Astrocyte (in vitro differentiated cells and primary cell): ENCODE data around the gene PADI6. TPM values are rescaled to one million over a fixed set of nuclear protein-coding genes. Genes with fewer than 3 reads are reported as not detected.

Experiments used
- DNase-seq: peaks from one replicate; pipeline ENCODE4 v3.0.0-alpha.2; 2010; ENCODE audit warnings: low read depth
- FAIRE-seq: peaks from 2 replicates; lab custom pipeline; 2011; peaks lifted over from hg19 to GRCh38; lab: Jason Lieb, UNC
- H2AFZ ChIP-seq: 2 replicates; pipeline ENCODE4 v1.6.0; 2012; ENCODE audit warnings: low read depth, low read length, inconsistent platforms
- H3K27ac ChIP-seq: 2 replicates; pipeline ENCODE4 v1.5.1; 2011; ENCODE audit warnings: low read depth, low read length, inconsistent platforms
- H3K27me3 ChIP-seq: 2 replicates; pipeline ENCODE4 v1.6.0; 2011; ENCODE audit warnings: low read length, inconsistent platforms; ENCODE audit not compliant: insufficient read depth
- H3K36me3 ChIP-seq: 2 replicates; pipeline ENCODE4 v1.5.1; 2011; ENCODE audit warnings: low read length, inconsistent platforms; ENCODE audit not compliant: insufficient read depth
- H3K4me1 ChIP-seq: 2 replicates; pipeline ENCODE4 v1.5.1; 2011; ENCODE audit warnings: low read length, inconsistent platforms; ENCODE audit not compliant: insufficient read depth
- H3K4me2 ChIP-seq: 2 replicates; pipeline ENCODE4 v1.6.0; 2012; ENCODE audit warnings: low read length, inconsistent platforms
- H3K4me3 ChIP-seq: 2 replicates; pipeline ENCODE4 v1.5.1; 2011; ENCODE audit warnings: low read depth, mild to moderate bottlenecking, low read length, inconsistent platforms; ENCODE audit not compliant: insufficient read depth
- H3K79me2 ChIP-seq: 2 replicates; pipeline ENCODE4 v1.6.0; 2012; ENCODE audit warnings: mild to moderate bottlenecking, low read length, inconsistent platforms; ENCODE audit not compliant: insufficient read depth
- H3K9ac ChIP-seq: 2 replicates; pipeline ENCODE4 v1.6.0; 2012; ENCODE audit warnings: mild to moderate bottlenecking, low read length, inconsistent platforms
- H3K9me3 ChIP-seq: 2 replicates; pipeline ENCODE4 v1.5.1; 2012; ENCODE audit warnings: low read depth, mild to moderate bottlenecking, low read length, inconsistent platforms; ENCODE audit not compliant: insufficient read depth
- H4K20me1 ChIP-seq: 2 replicates; pipeline ENCODE4 v1.6.0; 2012; ENCODE audit warnings: low read length, inconsistent platforms; ENCODE audit not compliant: insufficient read depth
- H3K27ac Mint-ChIP-seq: one replicate; pipeline ENCODE4 v1.8.0; 2021; ENCODE audit warnings: mild to moderate bottlenecking, mixed read lengths; ENCODE audit not compliant: unreplicated experiment
- H3K27me3 Mint-ChIP-seq: one replicate; pipeline ENCODE4 v1.8.0; 2021; ENCODE audit warnings: low read depth, mixed read lengths; ENCODE audit not compliant: unreplicated experiment
- H3K36me3 Mint-ChIP-seq: one replicate; pipeline ENCODE4 v1.8.0; 2021; ENCODE audit warnings: low read depth, mixed read lengths; ENCODE audit not compliant: unreplicated experiment
- H3K4me1 Mint-ChIP-seq: one replicate; pipeline ENCODE4 v1.8.0; 2021; ENCODE audit warnings: low read depth, mixed read lengths; ENCODE audit not compliant: unreplicated experiment
- H3K4me3 Mint-ChIP-seq: one replicate; pipeline ENCODE4 v1.8.0; 2021; ENCODE audit warnings: mild to moderate bottlenecking, moderate library complexity, mixed read lengths; ENCODE audit not compliant: unreplicated experiment
- H3K9me3 Mint-ChIP-seq: one replicate; pipeline ENCODE4 v1.8.0; 2021; ENCODE audit warnings: mild to moderate bottlenecking, mixed read lengths; ENCODE audit not compliant: unreplicated experiment
- CTCF ChIP-seq: IDR thresholded peaks from 2 replicates; pipeline ENCODE4 v1.5.1; 2011; ENCODE audit warnings: low read depth, mild to moderate bottlenecking, inconsistent platforms, low read length, moderate library complexity; ENCODE audit not compliant: insufficient read depth
- EZH2 ChIP-seq: IDR thresholded peaks from 2 replicates; pipeline ENCODE4 v1.6.1; 2012; ENCODE audit warnings: mild to moderate bottlenecking, low read length, inconsistent platforms; ENCODE audit not compliant: insufficient read depth
- total RNA-seq: library from RNA; stranded (reverse); gene quantifications from 2 replicates; pipeline ENCODE4 v1.2.1, GENCODE V29; 2021

Gene PADI6
- total RNA-seq, 1 donor from 2014 or later = not detected

DNA sequence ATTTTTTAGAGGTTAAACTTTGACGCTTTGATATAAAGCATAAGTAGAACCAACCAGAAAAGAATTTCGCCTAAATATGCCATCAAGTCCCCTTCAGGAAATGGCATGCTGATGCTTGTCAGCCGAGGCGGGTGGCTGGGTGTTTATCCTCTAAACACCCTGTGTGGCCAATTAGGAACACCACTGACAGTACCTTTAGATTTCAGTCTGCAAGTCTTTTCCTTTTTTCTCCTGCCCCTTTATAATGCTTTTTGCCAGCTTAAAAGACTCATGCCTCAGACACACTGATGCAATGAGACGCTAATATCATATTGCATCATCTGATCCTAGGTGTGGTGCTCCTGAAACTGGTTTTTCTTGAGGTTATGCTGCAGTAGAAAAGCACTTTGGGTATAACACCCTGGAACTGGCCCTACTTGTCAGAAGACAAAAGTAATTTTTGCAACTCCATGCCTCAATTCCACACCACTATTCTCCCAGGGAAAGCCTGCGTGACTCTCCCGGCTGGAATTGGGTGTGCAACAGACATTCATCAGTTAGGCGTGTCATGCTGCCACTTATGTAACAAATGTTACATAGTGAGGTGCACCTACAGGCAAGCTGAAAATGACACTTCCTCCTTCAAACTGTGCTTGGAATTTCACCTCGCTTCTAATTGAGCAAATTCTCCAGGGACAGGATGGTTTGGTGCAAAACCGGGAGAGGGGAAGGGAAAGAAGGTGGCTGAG is 69.4 kb downstream of the PADI6 start:
- Mint-ChIP-seq H3K9me3 (no peaks in the 10 kb centered on the region), H3K27me3 (no peaks in the 10 kb centered on the region), H3K4me3 (peak overlapping the region; percentile 88), H3K27ac (peak overlapping the region; percentile 75), H3K36me3 (no peaks in the 10 kb centered on the region), H3K4me1 (peaks cover 25% of the 10 kb centered on the region)
- Histone ChIP-seq H3K9me3 (no peaks in the 10 kb centered on the region), H3K27ac (no peak overlapping the region), H3K4me3 (no peak overlapping the region), H3K79me2 (peaks cover 22% of the 10 kb centered on the region), H3K9ac (no peak overlapping the region), H4K20me1 (peaks cover 10% of the 10 kb centered on the region), H2AFZ (no peak overlapping the region), H3K4me2 (peak overlapping the region; percentile 91), H3K27me3 (no peaks in the 10 kb centered on the region), H3K36me3 (no peaks in the 10 kb centered on the region), H3K4me1 (peaks cover 36% of the 10 kb centered on the region)
- DNase-seq (peak; percentile 48), FAIRE-seq (no peak)
- TF ChIP-seq CTCF (no peak), EZH2 (no peak)

DNA sequence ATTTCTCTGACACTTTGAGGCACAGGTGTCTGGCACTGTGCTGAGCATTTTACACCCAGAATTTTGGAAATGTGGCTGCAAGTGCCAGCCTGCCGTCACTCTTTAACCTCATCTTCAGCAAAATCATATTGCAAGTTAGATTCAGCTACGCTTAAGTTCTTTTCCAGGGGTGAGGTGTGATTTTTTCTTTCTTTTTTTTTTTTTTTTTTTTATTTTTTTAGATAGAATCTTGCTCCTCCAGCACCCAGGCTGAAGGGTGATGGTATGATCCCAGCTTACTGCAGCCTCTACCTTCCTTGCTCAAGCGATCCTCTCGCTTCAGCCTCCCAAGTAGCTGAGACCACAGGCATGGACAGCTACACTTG is 70.0 kb downstream of the PADI6 start:
- H3K27ac Mint-ChIP-seq = peak overlapping the region; percentile 75
- peak overlapping the region; percentile 91 for H3K4me2 ChIP-seq
- no peak overlapping the region for H3K9ac ChIP-seq
- peaks cover 5% of the 10 kb centered on the region for H4K20me1 ChIP-seq
- no peak overlapping the region for H2AFZ ChIP-seq
- peaks cover 30% of the 10 kb centered on the region for H3K4me1 ChIP-seq
- TF ChIP-seq EZH2 = no peak
- TF ChIP-seq CTCF = no peak
- H3K27ac ChIP-seq = no peak overlapping the region
- FAIRE-seq (no peak), DNase-seq (no peak)
- no peaks in the 10 kb centered on the region for H3K36me3 ChIP-seq
- H3K4me1 Mint-ChIP-seq = peaks cover 24% of the 10 kb centered on the region
- H3K9me3 ChIP-seq = no peaks in the 10 kb centered on the region
- no peaks in the 10 kb centered on the region for H3K9me3 Mint-ChIP-seq
- H3K36me3 Mint-ChIP-seq = no peaks in the 10 kb centered on the region
- H3K4me3 Mint-ChIP-seq = peak overlapping the region; percentile 88
- H3K27me3 ChIP-seq = no peaks in the 10 kb centered on the region
- H3K4me3 ChIP-seq = no peak overlapping the region
- peaks cover 16% of the 10 kb centered on the region for H3K79me2 ChIP-seq
- H3K27me3 Mint-ChIP-seq = peaks cover 2% of the 10 kb centered on the region

GRCh38 chr1:17442841-17443240 is 70.8 kb downstream of the PADI6 start:
- H3K4me2 ChIP-seq = peak overlapping the region; percentile 68
- Mint-ChIP-seq H3K9me3 (no peaks in the 10 kb centered on the region), H3K4me1 (peaks cover 24% of the 10 kb centered on the region), H3K27ac (peak overlapping the region; percentile 95), H3K27me3 (peaks cover 2% of the 10 kb centered on the region), H3K4me3 (no peak overlapping the region), H3K36me3 (no peaks in the 10 kb centered on the region)
- no peak overlapping the region for H3K9ac ChIP-seq
- no peaks in the 10 kb centered on the region for H4K20me1 ChIP-seq
- no peak overlapping the region for H3K4me3 ChIP-seq
- no peaks in the 10 kb centered on the region for H3K36me3 ChIP-seq
- no peak for FAIRE-seq
- H2AFZ ChIP-seq = no peak overlapping the region
- peaks cover 29% of the 10 kb centered on the region for H3K4me1 ChIP-seq
- H3K27me3 ChIP-seq = no peaks in the 10 kb centered on the region
- H3K79me2 ChIP-seq = peaks cover 11% of the 10 kb centered on the region
- no peaks in the 10 kb centered on the region for H3K9me3 ChIP-seq
- TF ChIP-seq CTCF (no peak), EZH2 (no peak)
- peak overlapping the region; percentile 52 for H3K27ac ChIP-seq
- no peak for DNase-seq
